Inferior parietal cortex (tissue), 1 donor: ENCODE data around the gene OLFM1.
"Not testable (repeated sequence)": the region's sequence is repeated elsewhere in the genome, so short reads cannot be mapped to it uniquely, and the experiment has no call there.

ENCODE experiments used
- DNase-seq: peaks from one replicate; pipeline ENCODE4 v3.0.0-alpha.2; 2016; ENCODE audit errors: extremely low spot score

Gene OLFM1

GRCh38 chr9:135060461-135061116, 26.9 kb upstream of the OLFM1 start:
- DNase-seq: no peak

GRCh38 chr9:135061441-135061840, 26.0 kb upstream of the OLFM1 start:
- no peak for DNase-seq

DNA sequence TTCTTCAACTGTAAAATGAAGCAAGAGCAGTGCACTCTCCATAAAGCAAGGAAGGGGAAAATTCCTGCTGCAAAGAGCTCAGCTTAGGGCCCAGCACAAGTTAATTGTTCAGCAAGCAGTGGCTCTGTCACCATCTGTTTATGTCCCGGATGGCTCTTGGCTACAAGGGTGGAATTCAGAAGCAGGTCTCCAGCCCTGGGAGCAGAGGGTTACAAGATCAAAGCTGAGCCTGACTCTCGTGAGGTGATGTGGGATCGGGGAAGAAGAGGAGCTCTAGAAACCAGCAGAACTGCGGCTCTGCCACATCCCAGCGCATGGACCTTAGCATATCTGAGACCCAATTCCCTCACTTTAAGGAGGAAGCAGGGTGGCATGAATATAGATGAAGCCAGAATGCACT, 25.2 kb upstream of the OLFM1 start:
- DNase-seq: no peak

DNA sequence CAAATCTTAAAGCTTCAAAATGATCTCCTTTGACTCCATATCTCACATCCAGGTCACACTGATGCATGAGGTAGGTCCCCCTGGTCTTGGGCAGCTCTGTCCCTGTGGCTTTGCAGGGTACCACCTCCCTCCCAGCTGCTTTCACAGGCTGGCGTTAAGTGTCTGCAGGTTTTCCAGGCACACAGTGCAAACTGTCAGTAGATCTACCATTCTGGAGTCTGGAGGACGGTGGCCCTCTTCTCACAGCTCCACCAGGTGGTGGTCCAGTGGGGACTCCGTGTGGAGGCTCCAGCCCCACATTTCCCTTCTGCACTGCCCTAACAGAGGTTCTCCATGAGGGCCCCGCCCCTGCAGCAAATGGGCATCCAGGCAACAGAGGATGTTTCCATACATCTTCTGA, 24.0 kb upstream of the OLFM1 start:
- not testable (repeated sequence) for DNase-seq

DNA sequence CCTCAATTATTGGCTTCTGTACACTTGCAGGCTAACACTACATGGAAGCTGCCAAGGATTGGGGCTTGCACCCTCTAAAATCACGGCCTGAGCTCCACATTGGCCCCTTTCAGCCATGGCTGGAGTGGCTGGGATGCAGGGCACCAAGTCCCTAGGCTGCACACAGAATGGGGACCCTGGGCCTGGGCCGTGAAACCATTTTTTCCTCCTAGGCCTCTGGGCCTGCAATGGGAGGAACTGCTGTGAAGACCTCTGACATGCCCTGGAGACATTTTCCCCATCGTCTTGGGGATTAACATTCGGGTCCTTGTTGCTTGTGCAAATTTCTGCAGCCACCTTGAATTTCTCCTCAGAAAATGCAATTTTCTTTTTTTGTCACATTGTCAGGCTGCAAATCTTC, 23.6 kb upstream of the OLFM1 start:
- DNase-seq: not testable (repeated sequence)

- DNase-seq: no peak
These were observed 22.3 kb upstream of the OLFM1 start for GRCh38 chr9:135065151-135065550.

GRCh38 chr9:135065804-135066203, 21.7 kb upstream of the OLFM1 start:
- DNase-seq: no peak

DNA sequence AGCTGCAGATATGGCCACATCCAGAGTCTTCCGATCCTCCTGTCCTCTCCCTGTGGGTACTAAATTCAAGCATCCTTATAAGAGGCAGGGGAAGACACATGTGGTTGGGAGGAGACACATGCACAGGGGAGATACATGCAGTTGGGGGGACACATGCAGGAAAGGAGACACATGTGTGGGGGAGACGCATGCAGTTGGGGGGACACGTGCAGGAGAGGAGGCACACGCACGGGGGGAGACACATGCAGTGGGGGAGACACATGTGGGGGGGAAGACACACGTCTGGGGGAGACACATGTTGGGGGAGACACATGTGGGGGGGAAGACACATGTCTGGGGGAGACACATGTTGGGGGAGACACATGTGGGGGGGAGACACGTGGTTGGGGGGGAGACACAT, 21.2 kb upstream of the OLFM1 start:
- no peak for DNase-seq

DNA sequence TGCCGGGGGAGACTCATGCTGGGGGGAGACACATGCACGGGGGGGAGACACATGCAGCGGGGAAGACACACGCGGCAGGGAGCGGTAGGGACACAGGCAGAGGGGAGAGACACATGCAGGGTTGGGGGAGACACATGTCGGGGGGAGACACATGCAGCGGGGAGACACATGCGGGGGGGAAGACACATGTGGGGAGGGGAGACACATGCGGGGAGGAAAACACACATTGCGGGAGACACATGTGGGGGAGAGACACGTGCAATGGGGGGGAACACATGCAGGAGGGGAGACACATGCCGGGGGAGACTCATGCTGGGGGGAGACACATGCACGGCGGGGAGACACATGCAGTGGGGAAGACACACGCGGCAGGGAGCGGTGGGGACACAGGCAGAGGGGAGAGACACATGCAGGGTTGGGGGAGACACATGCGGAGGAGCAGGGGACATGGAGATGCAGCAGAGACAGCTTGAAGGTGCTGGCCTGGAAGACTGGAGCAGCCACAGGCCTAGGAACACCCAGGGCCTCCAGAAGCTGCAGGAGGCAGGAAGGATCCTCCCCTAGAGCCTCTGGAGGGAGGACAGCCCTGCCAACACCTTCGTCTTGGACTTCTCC, 20.3 kb upstream of the OLFM1 start:
- DNase-seq: no peak

DNA sequence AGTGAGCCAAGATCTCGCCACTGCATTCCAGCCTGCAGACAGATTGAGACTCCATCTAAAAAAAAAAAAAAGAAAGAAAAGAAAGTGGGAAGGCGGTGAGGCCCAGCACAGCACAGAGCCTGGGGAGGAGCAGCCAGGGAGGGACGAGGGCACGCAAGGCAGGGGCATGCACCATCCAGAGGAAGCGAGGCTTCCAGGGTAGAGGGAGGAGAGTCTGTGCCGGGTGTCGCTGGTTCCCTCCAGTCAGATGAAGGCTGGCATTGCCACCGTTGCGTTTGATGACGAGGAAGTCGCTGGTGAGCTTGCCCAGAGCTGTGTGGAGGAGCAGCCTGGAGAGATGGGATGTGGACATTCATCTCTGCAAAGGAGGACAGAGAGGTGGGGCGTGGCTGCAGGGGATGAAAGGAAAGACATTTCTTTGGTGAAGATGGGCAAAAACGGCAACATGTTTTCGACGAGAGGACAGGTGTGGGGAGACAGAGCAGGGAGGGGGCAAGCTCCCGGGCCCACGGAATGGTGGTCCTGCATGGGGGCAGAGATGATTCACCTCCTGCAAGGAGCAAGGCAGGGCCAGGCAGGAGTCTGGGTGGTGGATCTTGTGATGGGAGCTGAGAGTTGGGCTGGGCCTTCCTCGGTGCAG, 18.6 kb upstream of the OLFM1 start:
- DNase-seq: no peak

DNA sequence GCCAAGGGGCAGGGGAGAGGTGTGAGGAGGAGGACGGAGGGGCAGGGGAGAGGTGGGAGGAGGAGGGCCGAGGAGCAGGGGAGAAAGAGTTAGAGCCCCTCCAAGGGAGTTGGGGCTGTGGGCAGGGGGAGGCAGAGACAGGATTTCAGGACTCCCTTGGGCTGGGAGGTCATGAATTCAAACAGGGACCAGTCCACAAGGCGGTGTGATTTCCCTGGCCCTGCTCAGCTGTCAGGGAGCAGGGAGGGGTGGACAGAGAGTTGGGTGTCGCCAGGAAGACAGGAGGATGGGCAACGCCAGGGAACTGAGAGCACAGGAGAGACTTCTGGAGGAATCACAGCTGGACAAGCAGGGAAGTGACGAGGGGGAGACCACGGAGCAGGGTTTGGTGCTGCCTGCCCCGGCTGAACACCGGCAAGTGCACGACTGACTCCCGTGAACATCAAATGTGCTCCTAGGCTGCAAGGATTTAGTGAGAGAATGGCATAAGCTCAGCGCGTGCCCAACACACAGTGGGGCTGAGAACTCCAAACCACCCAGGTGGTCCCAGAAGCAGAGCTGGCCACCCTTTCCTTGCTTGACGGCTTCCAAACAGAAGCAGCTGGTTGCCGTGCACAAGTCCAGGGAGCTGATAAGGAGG, 17.8 kb upstream of the OLFM1 start:
- no peak for DNase-seq

GRCh38 chr9:135070198-135070951, 17.1 kb upstream of the OLFM1 start:
- no peak for DNase-seq

DNA sequence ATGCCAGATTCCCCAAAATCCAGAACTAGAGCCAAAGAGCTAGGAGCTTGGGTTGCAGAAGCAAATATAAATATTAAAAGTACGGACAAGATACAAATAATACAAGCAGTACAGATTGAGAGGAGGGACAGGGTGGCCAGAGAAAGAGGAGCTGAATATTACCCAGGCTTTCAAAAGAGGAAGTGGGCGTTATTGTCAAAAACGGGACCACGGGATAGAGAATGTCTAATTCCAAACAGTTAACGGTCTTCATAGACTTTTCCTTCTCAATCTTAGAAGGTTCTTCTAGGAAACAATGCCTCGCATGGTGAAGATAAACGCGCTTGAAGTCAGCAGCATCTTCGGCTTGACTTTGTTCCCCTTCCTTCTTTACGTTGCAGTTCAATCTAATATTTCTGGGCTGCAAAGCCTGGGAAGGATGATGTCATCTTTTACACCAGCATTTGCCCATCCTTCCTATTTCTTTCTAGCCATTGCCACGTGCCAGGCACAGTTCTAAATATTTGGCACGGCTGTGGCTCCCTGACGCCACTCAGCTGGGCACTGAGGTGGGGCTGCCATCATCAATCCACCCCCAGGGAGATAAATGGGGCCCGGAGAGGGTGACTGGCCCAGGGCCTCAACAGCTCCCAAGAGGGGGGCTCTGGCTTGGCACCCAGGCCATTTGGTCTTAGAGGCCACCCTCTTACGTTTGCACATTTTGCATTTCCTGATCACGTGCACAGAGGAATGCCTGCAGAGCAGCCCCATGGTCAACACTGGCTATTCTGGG, 16.3 kb upstream of the OLFM1 start:
- DNase-seq: no peak

- DNase-seq: no peak
These were observed 14.3 kb upstream of the OLFM1 start for GRCh38 chr9:135073081-135073740.

DNA sequence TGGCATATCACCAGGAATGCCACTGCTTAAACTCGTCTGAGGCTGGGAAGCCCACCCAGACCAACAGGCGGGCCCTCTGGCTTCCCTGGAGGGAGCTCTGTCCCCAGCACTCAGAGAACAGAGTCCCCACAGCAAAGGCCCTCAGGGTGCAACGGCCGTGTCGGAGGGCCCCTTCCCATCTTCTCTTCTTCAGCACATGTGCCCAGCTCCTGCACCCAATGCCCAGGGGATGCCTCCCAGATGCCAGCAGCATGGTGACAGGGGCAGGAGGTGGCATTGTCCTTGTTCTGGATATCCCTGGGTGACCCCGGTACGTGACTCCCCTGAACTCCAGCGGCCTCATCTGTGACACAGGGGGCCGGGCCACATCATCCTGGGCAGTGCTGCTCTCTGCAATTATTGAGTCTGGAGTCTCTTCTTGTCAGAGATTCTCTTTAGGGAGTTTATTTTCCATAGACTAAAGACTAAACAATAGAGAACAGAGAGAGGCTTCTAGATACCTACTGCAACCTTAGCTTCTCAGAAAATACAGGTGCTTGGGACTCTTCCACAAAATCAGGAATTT, 13.6 kb upstream of the OLFM1 start:
- DNase-seq: no peak

- no peak for DNase-seq
These were observed 12.9 kb upstream of the OLFM1 start for GRCh38 chr9:135074354-135075233.

- DNase-seq: no peak
These were observed 12.0 kb upstream of the OLFM1 start for GRCh38 chr9:135075234-135076142.

DNA sequence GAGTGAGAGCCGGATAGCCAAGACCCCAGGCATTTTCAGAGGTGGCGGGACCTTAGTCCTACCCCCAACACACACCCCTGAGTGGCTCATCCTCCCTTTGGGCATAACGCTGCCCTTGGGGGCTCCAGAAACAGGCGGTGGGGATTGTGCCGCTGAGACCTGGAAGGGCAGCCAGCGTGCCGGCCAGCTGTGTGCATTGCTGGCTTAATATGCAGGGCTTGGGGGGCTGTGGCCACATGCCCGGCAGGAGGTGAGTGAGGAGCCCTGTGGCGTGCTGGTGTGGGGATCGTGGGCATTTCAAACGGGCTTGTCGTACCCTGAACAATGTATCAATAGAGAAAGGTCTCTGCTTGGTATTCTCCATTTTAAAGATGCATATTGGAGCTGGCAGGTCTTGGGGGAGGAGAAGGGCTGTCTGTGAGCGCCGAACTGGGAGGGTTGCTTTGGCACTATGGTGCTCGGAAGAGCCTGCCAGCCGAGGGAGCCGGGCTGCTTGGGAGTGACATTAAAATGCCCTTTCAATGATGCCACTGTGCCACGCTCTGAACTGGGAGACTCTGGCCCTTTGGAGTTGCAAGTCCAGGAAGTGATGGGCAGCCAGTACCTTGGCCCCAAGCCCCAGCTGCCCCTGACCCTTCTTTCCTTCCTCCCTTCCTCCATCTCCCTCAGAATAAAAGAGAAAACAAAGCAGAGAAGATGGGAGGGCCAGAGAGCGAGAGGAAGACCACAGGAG, 11.2 kb upstream of the OLFM1 start:
- no peak for DNase-seq
